ENCODE results near the gene TIMM13.

GRCh38 chr19:2389594-2389993 lies 37.8 kb downstream of the TIMM13 start:
- TF ChIP-seq CTCF (conservative IDR thresholded peaks at IDR 0.05; ENCODE audit: low read depth, low read length) (no peak), EZH2 (IDR thresholded peaks at IDR 0.05; ENCODE audit: low read length, unreplicated experiment) (no peak), EZH2phosphoT487 (IDR thresholded peaks at IDR 0.05; ENCODE audit: borderline replicate concordance, low read length) (no peak)

Measured in PC-3 (cell line).